ENCODE measurements around the gene PTGR3. TPM values are rescaled to one million over a fixed set of nuclear protein-coding genes. Genes with fewer than 3 reads are reported as not detected.

Gene PTGR3
- total and polyA plus RNA-seq, 2 of the 8 experiments (the other 6 are each of a cell fraction or from before 2014, with no cell fraction given), result 2.0 to 3.6 TPM

DNA sequence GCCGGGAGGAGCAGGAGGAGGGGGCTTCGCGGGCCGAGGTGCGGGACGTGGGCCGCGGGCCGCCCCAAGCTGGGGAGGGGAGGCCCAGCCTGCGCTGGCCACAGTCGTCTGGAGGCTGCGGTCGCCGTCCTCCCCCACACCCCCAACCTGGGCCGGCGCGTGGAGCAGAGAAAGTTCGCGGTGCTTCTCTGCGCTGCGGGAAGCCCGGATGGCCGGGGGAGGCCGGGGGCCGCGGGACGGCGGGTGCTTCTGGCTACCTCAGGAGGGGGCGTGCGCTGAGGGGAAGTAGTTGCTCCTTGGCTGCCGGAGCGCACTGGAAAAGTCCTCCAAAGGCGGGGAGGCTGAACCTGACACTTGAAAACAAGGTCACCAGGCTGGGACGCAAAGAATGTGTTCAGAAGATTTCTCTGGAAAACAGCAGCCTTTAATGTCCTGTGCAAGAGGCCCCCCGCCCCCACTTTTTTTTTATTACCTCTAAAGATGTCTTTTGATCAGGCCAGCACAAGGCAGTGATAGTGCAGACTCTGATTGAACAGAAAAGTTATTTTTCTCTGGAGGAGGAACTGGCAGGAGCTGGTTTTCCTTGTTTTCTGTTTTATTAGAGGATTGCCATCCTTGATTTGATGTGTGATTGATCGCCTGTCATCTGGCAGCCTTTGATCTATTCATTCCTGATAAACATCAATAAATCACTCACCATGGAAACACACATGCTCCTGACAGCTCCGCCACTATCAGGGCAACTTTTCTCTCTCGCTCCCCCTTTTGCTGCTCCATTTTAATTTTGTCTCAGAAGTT lies 3.2 kb upstream of the PTGR3 start (continued):
- TF ChIP-seq SIRT6 (IDR thresholded peaks at IDR 0.05; ENCODE audit: low read length) (no peak), CREB1 (IDR thresholded peaks at IDR 0.05) (no peak), TAF1 (IDR thresholded peaks at IDR 0.05; ENCODE audit: low read depth, low read length) (no peak), TEAD4 (IDR thresholded peaks at IDR 0.05; ENCODE audit: low read depth, low read length) (no peak)
- TF ChIP-seq, protein P1, sequence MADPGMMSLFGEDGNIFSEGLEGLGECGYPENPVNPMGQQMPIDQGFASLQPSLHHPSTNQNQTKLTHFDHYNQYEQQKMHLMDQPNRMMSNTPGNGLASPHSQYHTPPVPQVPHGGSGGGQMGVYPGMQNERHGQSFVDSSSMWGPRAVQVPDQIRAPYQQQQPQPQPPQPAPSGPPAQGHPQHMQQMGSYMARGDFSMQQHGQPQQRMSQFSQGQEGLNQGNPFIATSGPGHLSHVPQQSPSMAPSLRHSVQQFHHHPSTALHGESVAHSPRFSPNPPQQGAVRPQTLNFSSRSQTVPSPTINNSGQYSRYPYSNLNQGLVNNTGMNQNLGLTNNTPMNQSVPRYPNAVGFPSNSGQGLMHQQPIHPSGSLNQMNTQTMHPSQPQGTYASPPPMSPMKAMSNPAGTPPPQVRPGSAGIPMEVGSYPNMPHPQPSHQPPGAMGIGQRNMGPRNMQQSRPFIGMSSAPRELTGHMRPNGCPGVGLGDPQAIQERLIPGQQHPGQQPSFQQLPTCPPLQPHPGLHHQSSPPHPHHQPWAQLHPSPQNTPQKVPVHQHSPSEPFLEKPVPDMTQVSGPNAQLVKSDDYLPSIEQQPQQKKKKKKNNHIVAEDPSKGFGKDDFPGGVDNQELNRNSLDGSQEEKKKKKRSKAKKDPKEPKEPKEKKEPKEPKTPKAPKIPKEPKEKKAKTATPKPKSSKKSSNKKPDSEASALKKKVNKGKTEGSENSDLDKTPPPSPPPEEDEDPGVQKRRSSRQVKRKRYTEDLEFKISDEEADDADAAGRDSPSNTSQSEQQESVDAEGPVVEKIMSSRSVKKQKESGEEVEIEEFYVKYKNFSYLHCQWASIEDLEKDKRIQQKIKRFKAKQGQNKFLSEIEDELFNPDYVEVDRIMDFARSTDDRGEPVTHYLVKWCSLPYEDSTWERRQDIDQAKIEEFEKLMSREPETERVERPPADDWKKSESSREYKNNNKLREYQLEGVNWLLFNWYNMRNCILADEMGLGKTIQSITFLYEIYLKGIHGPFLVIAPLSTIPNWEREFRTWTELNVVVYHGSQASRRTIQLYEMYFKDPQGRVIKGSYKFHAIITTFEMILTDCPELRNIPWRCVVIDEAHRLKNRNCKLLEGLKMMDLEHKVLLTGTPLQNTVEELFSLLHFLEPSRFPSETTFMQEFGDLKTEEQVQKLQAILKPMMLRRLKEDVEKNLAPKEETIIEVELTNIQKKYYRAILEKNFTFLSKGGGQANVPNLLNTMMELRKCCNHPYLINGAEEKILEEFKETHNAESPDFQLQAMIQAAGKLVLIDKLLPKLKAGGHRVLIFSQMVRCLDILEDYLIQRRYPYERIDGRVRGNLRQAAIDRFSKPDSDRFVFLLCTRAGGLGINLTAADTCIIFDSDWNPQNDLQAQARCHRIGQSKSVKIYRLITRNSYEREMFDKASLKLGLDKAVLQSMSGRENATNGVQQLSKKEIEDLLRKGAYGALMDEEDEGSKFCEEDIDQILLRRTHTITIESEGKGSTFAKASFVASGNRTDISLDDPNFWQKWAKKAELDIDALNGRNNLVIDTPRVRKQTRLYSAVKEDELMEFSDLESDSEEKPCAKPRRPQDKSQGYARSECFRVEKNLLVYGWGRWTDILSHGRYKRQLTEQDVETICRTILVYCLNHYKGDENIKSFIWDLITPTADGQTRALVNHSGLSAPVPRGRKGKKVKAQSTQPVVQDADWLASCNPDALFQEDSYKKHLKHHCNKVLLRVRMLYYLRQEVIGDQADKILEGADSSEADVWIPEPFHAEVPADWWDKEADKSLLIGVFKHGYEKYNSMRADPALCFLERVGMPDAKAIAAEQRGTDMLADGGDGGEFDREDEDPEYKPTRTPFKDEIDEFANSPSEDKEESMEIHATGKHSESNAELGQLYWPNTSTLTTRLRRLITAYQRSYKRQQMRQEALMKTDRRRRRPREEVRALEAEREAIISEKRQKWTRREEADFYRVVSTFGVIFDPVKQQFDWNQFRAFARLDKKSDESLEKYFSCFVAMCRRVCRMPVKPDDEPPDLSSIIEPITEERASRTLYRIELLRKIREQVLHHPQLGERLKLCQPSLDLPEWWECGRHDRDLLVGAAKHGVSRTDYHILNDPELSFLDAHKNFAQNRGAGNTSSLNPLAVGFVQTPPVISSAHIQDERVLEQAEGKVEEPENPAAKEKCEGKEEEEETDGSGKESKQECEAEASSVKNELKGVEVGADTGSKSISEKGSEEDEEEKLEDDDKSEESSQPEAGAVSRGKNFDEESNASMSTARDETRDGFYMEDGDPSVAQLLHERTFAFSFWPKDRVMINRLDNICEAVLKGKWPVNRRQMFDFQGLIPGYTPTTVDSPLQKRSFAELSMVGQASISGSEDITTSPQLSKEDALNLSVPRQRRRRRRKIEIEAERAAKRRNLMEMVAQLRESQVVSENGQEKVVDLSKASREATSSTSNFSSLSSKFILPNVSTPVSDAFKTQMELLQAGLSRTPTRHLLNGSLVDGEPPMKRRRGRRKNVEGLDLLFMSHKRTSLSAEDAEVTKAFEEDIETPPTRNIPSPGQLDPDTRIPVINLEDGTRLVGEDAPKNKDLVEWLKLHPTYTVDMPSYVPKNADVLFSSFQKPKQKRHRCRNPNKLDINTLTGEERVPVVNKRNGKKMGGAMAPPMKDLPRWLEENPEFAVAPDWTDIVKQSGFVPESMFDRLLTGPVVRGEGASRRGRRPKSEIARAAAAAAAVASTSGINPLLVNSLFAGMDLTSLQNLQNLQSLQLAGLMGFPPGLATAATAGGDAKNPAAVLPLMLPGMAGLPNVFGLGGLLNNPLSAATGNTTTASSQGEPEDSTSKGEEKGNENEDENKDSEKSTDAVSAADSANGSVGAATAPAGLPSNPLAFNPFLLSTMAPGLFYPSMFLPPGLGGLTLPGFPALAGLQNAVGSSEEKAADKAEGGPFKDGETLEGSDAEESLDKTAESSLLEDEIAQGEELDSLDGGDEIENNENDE (IDR thresholded peaks at IDR 0.05; ENCODE audit: insufficient replicate concordance, low read length), result no peak

Data from H1 (cell line).